Peyer's patch (tissue), 4 donors: Measurements from ENCODE around the gene BPIFA3.

Source experiments
- POLR2A ChIP-seq, 2 donors: fragments of 450-650 bp; IDR thresholded peaks; one replicate each; pipeline ENCODE4 v1.5.1; 2017; ENCODE audit warnings: antibody characterized with exemption in 2 of 2, mild to moderate bottlenecking in 2 of 2, moderate library complexity in 2 of 2
- TF ChIP-seq, protein P1 (sequence below), 6 experiments: fragments of 450-650 bp in 4 of 6; fragments of 200-600 bp in 2 of 6; sonication (generic) in 1 of 6; IDR thresholded peaks; one replicate each; pipeline ENCODE4 v1.5.1; 2017 to 2019; ENCODE audit warnings: antibody characterized with exemption in 6 of 6, mild to moderate bottlenecking in 3 of 6, moderate library complexity in 1 of 6

DNA sequence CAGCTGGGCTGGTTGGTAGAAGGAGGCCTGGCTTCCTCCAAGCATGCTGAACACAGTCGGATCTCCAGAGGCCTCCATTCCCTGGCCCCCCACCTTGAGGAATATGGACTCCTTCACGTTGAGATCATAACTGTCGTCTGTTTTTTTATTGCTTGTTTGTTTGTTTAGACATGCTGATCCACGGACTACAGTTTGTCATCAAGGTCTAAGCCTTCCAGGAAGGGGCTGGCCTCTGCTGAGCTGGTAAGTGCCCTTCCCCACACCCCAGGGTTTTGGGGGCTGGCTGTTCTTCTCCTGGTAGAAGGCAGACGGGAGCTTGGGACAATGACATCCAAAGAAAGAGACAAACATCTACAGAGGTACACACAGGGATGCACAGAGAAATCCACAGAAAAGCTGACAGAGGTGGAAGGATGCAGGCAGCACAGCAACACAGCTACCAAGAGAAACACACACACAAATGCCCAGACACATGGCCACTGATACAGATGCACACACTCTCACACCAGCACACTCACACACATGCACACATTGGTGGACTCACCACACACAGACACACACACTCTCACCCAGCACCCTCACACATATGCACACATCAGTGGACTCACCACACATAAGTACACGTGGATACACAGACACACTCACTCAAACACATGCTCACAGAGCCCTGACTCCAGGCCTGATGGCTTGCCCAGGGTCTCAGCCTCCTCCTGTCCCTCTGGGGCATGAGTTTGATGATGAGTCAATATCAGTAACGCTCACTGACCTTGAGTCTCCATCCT lies 25.4 kb downstream of the BPIFA3 start:
- no peak for TF ChIP-seq POLR2A (IDR thresholded peaks at IDR 0.05)
- TF ChIP-seq, protein P1, sequence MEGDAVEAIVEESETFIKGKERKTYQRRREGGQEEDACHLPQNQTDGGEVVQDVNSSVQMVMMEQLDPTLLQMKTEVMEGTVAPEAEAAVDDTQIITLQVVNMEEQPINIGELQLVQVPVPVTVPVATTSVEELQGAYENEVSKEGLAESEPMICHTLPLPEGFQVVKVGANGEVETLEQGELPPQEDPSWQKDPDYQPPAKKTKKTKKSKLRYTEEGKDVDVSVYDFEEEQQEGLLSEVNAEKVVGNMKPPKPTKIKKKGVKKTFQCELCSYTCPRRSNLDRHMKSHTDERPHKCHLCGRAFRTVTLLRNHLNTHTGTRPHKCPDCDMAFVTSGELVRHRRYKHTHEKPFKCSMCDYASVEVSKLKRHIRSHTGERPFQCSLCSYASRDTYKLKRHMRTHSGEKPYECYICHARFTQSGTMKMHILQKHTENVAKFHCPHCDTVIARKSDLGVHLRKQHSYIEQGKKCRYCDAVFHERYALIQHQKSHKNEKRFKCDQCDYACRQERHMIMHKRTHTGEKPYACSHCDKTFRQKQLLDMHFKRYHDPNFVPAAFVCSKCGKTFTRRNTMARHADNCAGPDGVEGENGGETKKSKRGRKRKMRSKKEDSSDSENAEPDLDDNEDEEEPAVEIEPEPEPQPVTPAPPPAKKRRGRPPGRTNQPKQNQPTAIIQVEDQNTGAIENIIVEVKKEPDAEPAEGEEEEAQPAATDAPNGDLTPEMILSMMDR (IDR thresholded peaks at IDR 0.05) = no peak
